HG03135 (cell line): ENCODE data around the gene BHLHA15.
"Not testable (repeated sequence)": the region's sequence is repeated elsewhere in the genome, so short reads cannot be mapped to it uniquely, and the experiment has no call there.

Experiments
- ATAC-seq: cut with Tn5 transposase; IDR thresholded peaks from one replicate; pipeline ENCODE4 v1.9.1; 2021; ENCODE audit warnings: mild to moderate bottlenecking, moderate library complexity; ENCODE audit not compliant: unreplicated experiment

BHLHA15 gene

DNA sequence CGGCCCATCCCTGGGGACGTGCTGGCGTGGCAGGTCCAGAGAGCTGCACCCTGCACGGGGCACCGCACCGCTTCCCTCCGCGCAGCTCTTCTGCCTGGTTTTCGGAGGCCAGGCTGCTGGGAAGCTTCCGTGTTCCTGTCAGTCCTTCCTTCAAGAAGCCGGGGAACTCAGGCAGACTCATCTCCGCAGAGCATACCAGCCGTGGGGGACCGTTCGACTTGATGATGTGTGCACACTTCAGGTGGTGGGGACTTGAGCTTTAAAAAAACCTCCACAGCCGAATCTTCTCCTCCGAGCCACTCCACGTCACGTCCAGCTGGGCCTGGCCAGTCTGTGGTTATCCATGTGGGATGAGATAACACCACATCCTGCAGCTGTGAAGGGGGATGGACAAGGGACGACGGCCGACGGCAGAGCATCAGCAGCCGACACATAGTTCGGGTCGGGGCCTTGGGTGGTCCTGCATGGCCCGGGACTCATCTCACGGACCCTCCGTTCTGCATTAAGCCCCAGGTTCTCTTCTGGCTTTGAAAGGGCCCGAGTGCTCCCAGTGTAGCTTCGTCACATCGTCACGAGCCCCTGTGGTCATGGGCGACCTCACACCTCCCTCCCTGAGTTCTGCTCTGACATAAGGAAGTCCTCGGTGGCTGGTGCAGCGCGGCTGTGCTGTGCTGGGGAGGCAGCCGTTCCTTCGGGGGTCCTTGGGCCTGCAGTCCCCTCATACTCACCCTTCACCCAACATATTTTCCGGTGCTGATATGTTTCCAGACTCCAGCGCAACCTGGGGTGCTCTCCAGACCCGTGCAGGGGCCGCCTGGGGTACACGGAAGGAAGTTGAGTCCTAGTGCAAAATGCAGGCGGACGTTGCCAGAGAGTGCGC, 4.5 kb upstream of the BHLHA15 start:
- no peak for ATAC-seq

DNA sequence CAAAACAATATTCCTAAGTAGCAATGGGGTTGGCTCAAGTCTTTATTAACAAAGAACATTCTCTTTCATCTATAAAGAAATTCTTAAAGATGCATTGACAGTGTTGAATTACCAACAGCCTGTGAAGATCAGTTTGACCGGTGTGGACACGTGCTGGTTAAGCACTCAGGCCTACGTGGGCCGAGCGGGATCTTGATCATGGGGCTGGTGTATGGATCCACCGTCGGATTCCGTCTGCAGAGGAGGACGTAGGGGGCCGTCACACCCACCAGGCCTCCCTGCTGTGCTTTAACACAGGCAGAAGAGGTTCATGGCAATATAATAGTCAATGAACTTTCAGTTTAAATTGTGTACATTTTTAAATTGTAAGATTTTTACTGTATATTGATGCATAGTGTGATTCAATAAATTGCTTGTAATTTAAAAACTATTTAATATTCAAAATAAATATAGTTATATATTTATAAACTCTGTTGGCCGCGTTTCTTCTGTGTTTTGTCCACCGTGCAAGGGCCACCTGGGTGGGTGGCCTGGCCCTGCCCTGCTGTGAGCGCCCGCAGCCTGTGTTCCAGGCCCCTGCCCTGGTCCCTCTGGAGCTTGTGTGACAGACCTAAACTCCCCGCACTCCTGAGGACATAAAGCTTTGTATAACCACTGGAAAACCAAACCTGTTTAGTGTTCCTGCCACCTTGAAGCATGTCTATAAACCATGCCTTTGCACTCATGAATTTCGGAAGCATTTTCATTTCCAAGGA, 1.9 kb upstream of the BHLHA15 start:
- no peak for ATAC-seq

DNA sequence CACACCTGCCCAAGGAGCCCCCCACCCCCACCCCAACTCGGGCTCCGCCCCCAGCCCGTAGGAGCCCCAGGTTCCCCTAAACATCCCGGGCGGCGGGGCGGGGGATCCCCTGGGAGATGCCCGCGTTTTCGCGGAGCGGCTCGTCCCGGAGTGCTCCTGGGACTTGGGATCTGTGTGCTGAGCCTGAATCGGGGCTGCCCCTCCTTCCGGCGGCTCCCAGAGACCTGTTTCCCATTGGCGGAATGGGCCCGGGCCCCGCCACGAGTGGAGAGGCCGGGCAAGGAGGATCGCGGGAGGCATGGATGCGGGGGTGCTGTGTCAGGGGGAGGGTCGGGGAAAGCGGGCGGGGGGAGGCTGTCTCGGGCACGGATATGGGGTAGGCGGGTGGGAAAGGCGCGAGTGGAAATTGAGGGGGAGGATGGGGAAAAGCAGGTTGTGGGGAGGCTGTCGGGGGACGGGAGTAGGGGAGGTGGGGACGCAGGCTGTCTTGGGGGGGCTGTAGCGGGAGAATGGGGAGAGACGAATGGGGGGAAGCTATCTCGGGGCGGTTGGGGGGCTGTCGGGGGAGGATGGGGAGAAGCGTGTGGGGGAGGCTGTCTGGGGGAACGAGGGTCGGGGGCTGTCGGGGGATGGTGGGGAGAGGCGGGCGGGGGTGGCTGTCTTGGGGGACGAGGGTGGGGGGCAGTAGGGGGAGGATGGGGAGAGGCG, 572 bp upstream of the BHLHA15 start:
- no peak for ATAC-seq

DNA sequence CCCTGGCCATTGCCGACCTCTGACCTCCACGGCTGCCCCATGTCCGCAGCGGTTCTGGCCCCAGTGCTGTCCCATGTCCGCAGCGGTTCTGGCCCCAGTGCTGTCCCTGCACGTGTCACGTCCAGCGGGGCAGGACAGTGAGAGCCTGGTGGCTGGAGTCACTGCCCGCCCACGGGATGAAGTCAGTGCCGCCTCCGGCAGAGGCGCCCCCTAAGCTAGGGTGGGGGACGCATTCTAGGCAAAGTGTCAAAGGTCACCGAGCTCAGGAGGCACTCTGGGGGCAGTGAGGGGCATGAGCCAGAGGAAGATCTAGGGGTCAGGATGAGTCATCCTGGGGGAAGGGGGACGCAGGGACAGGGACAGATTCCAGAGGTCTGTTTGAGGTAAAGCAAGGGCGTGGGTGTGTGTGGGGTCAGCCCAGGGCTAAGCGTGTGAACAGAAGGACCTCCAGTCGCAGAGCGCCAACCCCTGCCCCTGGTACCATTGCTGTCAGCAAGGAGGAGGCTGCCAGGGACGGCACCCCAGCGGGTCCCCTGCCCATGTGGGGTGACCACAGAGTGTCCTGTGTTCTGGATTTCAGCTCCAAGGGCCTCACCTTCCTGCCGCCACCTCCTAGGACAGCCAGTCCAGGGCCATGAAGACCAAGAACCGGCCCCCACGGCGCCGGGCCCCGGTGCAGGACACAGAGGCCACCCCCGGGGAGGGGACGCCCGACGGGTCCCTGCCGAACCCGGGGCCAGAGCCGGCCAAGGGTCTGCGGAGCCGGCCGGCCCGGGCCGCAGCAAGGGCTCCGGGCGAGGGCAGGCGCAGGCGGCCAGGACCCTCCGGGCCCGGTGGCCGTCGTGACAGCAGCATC, 665 bp downstream of the BHLHA15 start:
- no peak for ATAC-seq

DNA sequence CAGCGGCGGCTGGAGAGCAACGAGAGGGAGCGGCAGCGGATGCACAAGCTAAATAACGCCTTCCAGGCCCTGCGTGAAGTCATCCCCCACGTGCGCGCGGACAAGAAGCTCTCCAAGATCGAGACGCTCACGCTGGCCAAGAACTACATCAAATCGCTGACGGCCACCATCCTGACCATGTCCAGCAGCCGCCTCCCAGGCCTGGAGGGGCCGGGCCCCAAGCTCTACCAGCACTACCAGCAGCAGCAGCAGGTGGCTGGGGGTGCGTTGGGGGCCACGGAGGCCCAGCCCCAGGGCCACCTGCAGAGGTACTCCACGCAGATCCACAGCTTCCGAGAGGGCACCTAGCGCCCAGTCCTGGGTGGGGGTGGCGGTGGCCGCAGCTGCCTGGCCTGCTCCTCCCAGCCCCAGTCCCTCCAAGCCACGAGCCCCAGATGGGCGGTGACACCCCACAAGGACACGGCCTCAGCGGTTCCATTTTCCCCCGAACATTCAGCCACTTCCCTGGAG, 1.3 kb downstream of the BHLHA15 start:
- ATAC-seq, result no peak

DNA sequence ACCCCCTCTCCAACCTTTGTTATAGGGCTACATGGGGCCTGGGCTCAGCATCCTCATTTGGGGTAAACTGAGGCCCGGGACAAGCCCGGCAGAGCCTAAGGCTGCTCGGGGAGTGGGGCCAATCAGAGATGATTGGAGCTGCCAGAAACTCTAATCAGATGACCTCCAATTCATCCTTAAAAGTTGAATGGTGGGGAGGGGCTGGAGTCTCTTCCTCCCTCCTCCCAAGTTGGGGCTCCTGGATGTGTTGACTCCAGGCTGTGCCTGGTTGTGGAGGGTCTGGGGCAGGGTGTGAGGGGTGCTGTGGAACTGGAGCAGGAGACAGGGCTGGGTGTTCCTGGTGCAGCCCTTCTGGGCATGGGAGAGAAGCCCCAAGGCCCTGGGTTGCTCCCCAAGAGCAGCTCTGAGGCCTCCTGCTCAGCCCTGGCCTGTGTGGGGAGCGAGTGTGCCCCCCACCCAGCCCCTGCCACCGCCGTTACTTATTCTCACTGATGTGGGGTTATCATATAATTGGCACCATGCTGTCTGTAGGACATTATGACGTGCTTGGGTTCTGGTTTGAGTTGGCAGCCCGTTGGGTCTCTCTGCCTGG, 2.2 kb downstream of the BHLHA15 start:
- ATAC-seq, result no peak

DNA sequence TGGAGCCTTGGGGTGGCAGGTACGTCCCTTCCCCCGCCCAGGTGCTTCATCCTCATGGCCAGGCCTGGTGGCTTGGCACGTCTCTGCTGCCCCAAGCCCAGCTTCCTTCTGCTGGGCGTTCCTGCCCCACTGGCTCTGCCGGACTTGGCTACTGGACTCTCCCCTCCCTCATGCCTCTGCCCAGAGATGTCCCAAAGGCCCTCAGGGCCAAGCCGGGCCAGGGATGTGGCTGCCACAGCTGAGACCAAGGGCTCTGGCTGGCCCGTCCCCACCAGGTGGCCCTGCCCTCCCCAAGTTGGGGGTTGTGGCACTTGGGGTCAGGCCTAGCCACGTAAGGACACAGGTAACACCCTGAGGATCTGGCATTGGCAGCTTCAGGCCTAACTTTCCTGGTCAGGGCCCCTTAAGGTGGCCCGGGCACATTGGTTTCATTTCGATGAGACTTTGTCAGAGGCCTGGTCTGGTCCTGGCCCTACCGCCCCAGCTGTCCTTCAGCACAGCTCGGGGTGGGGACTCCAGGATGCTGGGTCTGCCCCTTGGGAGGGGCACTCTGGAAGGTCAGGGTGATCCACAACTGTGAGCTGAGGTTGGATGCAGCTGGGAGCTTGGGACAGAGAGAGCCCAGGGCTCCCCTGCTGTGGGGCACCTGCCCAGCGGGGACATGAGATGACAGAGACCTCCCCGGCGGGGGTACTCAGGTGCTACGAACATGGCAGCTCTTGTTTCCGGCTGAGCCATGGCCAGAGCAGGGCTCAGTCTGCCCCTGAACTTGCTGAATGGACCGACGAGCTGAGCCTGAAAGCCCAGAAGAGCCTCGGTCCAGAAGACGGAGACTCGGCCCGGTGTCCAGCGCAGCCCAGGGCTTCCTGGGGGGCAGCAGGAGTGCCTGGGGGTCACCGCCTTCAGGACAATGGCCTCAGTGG, 2.9 kb downstream of the BHLHA15 start:
- ATAC-seq, result no peak

DNA sequence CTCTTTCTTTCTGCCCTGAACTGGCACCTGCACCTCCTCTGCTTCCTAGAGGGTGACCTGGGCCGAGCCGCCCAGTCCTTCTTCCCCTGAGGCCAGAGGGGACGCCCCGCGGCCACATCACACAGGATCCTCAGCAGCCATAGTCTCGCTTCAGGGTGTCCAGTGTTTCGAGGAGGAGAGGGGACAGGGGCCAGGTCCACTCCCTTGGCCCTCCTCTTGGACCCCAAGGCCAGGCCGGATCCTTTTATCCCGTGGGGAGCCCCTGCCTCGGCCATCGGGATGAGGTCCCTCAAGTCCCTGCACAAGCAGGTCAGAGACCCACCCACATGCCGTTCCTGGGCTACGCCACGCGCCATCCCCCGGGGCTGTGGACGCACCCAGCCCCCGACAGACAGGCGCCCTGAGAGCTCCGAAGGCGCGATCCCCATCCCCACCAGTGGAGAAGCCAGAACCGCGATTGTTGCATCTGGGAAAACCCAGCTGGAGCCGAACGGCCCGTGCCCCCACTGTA, 3.6 kb downstream of the BHLHA15 start:
- ATAC-seq, result no peak

DNA sequence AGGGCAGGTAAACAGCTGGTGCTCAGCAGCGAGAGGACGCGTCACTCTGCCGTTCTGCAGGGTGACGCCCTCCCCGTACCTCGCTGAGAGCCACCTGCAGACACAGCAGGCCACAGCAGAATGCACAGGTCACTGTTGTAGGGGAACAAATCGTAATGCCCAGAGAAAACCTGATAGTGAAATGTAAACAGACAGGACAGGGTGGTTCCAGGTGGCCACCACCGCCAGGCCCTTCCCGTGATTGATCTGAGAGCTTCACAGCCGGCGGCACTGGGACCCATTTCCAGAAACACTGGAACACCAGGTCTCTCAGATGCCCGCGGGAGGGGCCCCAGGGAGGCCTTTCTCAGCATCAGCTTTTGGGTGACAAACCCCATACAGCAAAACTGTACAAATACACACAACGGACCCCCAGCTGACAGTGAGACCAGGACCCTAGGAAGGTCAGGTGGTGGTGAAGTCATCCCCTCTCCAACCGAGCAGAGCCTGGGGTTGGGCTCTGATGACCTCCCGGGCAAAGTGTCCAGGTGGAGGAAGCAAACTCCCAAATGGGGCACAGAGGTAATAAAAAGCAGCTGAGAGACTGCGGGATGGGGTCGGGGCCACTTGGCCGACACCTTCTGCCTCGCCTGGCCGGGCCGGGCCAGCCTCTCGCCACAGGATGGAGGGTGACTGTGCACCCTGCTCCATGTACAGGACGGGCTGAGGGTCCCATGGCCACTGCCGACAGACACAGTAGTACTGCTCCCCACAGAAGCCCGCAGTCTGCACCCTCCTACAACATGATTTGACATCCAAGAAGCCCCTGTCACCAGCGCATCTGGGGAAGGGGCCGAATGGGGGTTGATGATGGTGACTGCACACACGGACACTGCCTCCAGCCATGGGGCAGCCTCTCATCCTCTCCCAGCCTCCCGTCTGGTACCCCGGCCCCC, 4.6 kb downstream of the BHLHA15 start:
- no peak for ATAC-seq

DNA sequence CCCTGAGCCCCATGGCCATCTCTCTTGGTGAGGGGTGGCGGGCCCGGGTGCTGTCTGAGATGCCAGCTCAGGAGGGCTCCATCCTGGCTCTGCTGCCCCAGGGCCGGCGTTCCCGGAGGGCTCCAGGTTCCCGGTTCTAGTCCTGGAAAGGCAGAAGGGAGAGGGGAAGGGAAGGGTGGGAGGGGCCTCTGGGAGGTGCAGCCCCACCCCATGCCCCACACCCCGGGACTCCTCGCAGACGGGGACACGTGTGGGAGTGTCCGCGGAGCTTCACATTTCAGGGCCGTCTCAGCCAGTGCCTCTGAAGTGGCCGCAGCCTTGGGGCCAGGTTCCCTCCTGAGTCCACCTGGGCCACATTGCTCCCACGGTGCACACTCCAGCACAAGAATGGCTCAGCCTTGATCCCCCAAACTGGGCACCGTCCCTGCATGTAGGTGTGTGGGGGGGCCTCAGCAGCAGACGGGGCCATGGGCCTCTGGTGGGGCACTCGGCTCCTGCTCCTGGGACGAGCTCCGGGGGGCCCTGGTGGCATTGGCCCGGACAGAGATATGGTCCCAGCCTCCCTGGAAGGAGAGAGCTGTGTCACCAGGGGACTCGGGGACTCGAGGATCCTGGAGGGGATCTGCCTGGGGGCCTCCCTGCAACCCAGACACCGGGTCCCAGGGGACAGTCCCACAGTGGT, 5.8 kb downstream of the BHLHA15 start:
- no peak for ATAC-seq

DNA sequence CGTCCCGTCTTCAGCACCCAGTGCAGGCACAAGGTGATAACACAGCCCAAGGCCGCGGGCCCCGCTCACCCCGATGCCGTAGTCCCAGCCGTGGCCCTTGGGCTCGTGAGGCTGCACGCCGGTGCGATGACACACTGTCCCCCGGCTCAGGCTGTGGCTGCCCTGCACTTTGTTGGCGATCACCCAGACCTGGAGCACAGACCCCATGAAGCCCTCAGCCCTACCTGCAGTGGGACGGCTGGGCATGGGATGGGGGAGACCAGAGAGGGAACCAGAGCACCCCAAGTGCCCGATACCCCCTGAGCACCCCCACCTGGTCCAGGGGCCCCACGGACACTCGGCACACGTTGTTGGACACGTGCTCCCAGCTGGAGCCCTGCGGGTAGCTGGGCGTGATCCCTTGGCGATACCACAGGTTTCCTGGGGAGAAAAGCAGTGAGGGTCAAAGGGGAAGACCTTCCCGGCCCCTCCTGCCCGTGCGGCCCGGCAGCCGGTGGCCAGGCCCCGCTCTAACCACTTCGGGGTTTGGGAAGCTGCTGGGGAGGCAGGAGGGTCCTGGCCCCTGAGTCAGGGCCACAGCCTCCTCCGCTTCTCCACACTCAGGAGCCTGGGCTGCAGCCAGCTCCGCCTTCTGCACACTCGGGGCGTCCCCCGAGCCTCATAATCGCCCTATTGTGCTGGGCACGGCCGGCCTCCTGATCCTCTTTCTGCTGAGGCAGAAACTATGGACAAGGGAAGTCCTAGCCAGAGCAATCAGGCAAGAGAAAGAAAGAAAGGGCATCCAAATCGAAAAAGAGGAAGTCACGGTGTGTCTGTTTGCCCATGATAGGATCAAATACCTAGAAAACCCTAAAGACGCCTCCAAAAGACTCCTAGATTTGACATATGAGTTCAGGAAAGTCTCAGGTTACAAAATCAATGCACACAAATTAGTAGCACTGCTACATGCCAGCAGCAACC, 6.7 kb downstream of the BHLHA15 start:
- ATAC-seq, result no peak

DNA sequence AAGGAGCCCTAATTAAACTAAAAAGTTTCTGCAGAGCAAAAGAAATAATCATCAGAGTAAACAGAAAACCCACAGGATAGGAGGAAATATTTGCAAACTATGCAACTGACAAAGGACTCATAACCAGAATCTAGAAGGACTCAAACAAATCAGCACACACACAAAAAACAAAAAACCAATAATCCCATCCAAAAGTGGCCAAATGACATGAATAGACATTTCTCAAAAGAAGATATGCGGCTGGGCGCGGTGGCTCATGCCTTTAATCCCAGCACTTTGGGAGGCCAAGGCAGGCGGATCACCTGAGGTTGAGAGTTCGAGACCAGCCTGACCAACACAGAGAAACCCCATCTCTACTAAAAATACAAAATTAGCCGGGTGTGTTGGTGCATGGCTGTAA, 8.1 kb downstream of the BHLHA15 start:
- ATAC-seq, result not testable (repeated sequence)

DNA sequence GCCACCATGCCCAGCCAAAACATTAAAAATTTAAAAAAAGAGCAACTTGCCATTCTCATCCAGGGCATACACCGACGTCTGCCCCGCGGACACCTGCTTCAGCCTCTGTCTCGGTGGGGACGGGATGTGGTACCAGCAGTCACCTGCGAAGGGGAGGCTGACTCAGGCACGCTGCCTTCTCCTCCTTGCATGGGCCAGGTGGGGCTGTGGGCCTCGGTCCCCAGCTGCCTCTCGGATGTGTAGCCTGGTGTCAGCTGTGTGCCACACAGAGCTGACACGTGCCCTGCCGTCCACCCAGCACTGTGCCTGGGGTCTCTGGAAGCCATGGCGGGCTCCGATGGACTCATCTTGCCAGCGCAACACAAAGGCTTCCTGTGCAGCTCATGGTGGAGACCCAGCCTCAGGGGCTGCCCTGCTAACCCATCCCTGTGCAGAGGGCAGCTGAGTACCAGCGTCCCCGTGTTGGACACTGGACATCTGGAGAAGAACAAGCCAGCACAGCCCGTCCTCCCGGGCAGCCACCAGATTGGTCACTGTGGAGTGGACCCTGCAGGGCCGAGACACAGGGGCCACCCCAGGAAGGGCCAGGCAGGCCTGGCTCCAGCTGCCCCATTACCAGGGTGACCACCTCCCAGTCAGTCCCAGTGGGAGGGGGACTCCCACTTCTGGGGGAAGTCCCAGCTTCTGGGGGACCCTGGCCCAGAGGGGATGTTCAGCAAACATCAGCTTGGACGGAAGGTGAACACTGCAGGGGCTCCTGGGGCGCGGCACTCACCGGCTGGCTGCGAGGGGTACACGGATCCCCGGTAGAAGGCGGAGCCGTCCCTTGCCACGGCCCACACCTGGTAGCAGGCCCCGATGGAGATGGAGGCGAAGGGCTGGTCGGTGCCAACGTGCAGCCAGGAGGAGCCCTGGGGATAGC, 10.6 kb downstream of the BHLHA15 start:
- no peak for ATAC-seq

DNA sequence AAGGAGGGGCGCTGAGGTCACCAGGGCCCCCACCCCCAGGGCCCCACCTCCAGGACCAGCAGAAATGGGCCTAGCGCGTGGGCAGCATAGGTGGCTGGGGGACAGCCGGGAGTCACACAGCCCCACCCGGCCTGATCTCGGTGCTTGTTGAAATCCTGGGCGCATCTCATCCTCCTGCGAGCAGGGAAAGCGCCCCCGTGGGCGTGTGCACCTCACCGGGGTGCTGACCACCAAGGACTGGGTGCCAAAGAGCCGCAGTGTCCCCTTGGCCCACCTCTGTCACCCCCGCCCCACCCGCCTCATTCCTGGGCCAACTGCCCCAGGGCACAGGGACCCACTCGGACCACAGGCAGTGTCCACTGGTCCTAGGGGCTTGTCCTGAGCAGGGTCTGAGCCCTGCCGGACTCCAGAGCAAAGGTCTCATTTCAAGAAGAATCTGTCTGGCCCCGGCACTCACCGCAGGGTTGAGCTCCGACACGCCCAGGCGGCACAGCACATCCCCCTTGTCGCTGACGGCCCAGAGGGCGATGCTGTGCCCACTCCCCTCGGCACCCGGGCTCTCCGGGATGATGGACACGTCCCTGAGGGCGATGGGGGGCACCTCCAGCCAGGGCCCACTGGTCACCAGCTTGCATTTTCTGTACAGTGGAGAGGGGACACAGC, 11.4 kb downstream of the BHLHA15 start:
- no peak for ATAC-seq
